Measurements from ENCODE around the gene LPAR6. TPM values are rescaled to one million over a fixed set of nuclear protein-coding genes. Genes with fewer than 3 reads are reported as not detected.

Gene LPAR6
- total RNA-seq, 3 donors from 2014 or later, result 23.7 to 44.2 (median 40.5) TPM

GRCh38 chr13:48414501-48414900 lies 1.6 kb upstream of the LPAR6 start:
- no peaks in the 10 kb centered on the region for H3K9me3 ChIP-seq
- DNase-seq (ENCODE audit: low spot score in 2 of 2), result no peak
- intact Hi-C loops (cut with DNase I; ENCODE audit: low total_unique reads), result no loop called here
- H3K27ac ChIP-seq, result no peak overlapping the region
- no peak for TF ChIP-seq POLR2AphosphoS5 (IDR thresholded peaks at IDR 0.05)
- no peak for TF ChIP-seq CTCF (IDR thresholded peaks at IDR 0.05)
- no peak for TF ChIP-seq POLR2A (IDR thresholded peaks at IDR 0.05)
- no peak overlapping the region for H3K4me3 ChIP-seq
- H3K36me3 ChIP-seq, result no peaks in the 10 kb centered on the region
- no peaks in the 10 kb centered on the region for H3K4me1 ChIP-seq
- H3K27me3 ChIP-seq, result no peaks in the 10 kb centered on the region

- Histone ChIP-seq H3K27me3 (no peaks in the 10 kb centered on the region), H3K27ac (peak overlapping the region; percentile 83 to 88), H3K4me3 (peak overlapping the region; percentile 47 to 70 (median 54)), H3K9me3 (no peaks in the 10 kb centered on the region), H3K36me3 (no peaks in the 10 kb centered on the region), H3K4me1 (no peaks in the 10 kb centered on the region)
- TF ChIP-seq POLR2A (IDR thresholded peaks at IDR 0.05) (no peak), CTCF (IDR thresholded peaks at IDR 0.05) (no peak), POLR2AphosphoS5 (IDR thresholded peaks at IDR 0.05) (no peak)
- intact Hi-C loops (cut with DNase I; ENCODE audit: low total_unique reads), result no loop called here
- no peak for DNase-seq (ENCODE audit: low spot score in 2 of 2)
These were observed 927 bp downstream of the LPAR6 start for GRCh38 chr13:48411841-48412531.

- H3K27me3 ChIP-seq, result no peaks in the 10 kb centered on the region
- H3K27ac ChIP-seq, result peak overlapping the region; percentile 83 to 88
- H3K4me1 ChIP-seq, result no peaks in the 10 kb centered on the region
- no peaks in the 10 kb centered on the region for H3K36me3 ChIP-seq
- intact Hi-C loops (cut with DNase I; ENCODE audit: low total_unique reads), result no loop called here
- DNase-seq (ENCODE audit: low spot score in 2 of 2), result no peak
- H3K4me3 ChIP-seq, result peak overlapping the region; percentile 47 to 70 (median 54)
- TF ChIP-seq POLR2AphosphoS5 (IDR thresholded peaks at IDR 0.05), result no peak
- H3K9me3 ChIP-seq, result no peaks in the 10 kb centered on the region
These were observed 1.6 kb downstream of the LPAR6 start for GRCh38 chr13:48411147-48411794.

- H3K36me3 ChIP-seq, result no peaks in the 10 kb centered on the region
- intact Hi-C loops (cut with DNase I; ENCODE audit: low total_unique reads), result no loop called here
These were observed 2.7 kb downstream of the LPAR6 start for GRCh38 chr13:48410199-48410598.

GRCh38 chr13:48405875-48406274 lies 7.0 kb downstream of the LPAR6 start:
- H3K9me3 ChIP-seq, result no peaks in the 10 kb centered on the region
- H3K4me1 ChIP-seq, result peaks cover 0 to 6% of the 10 kb centered on the region in 2 donors
- H3K27ac ChIP-seq, result peak overlapping the region; percentile 45 to 84
- H3K27me3 ChIP-seq, result no peaks in the 10 kb centered on the region
- TF ChIP-seq POLR2AphosphoS5 (IDR thresholded peaks at IDR 0.05), result no peak
- TF ChIP-seq POLR2A (IDR thresholded peaks at IDR 0.05), result no peak
- TF ChIP-seq CTCF (IDR thresholded peaks at IDR 0.05), result no peak
- H3K4me3 ChIP-seq, result no peak overlapping the region
- H3K36me3 ChIP-seq, result no peaks in the 10 kb centered on the region
- no peak for DNase-seq (ENCODE audit: low spot score in 2 of 2)
- intact Hi-C loops (cut with DNase I; ENCODE audit: low total_unique reads), result no loop called here

More at GRCh38 chr13:48410199-48410598, 2.7 kb downstream of the LPAR6 start:
- no peak for DNase-seq (ENCODE audit: low spot score in 2 of 2)
- no peaks in the 10 kb centered on the region for H3K9me3 ChIP-seq
- peak overlapping the region; percentile 47 to 70 (median 54) for H3K4me3 ChIP-seq
- TF ChIP-seq CTCF (IDR thresholded peaks at IDR 0.05) (no peak), POLR2AphosphoS5 (IDR thresholded peaks at IDR 0.05) (no peak), POLR2A (IDR thresholded peaks at IDR 0.05) (no peak)
- no peaks in the 10 kb centered on the region for H3K4me1 ChIP-seq
- H3K27ac ChIP-seq, result peak overlapping the region; percentile 72 to 88
- H3K27me3 ChIP-seq, result no peaks in the 10 kb centered on the region
